ENCODE measurements around the gene CA10.

- TF ChIP-seq CTCF (conservative IDR thresholded peaks at IDR 0.05; ENCODE audit: low read depth, low read length) (no peak), POLR2A (IDR thresholded peaks at IDR 0.05; ENCODE audit: low read depth, low read length) (no peak), ELK1 (IDR thresholded peaks at IDR 0.05; ENCODE audit: borderline replicate concordance, low read depth, low read length) (no peak), RAD21 (IDR thresholded peaks at IDR 0.05; ENCODE audit: low read length) (no peak), RCOR1 (IDR thresholded peaks at IDR 0.05; ENCODE audit: insufficient replicate concordance, low read length) (no peak), CEBPB (IDR thresholded peaks at IDR 0.05; ENCODE audit: low read depth, low read length) (no peak), MXI1 (IDR thresholded peaks at IDR 0.05; ENCODE audit: borderline replicate concordance, low read depth, low read length) (no peak), USF2 (IDR thresholded peaks at IDR 0.05; ENCODE audit: low read depth, low read length) (no peak), BHLHE40 (IDR thresholded peaks at IDR 0.05; ENCODE audit: low read depth, low read length) (no peak), RFX5 (IDR thresholded peaks at IDR 0.05; ENCODE audit: low read depth, low read length) (no peak)
Measured at GRCh38 chr17:51650202-51650601, 508.3 kb downstream of the CA10 start.
